IMR-90 (cell line): ENCODE measurements around the gene PFKL. TPM values are rescaled to one million over a fixed set of nuclear protein-coding genes. Genes with fewer than 3 reads are reported as not detected.

ENCODE experiments used
- ATAC-seq: fragments of 200-7000 bp; cut with Tn5 transposase; 2 replicates; pipeline ENCODE4 v1.9.1; 2020; ENCODE audit warnings: low read depth, mild to moderate bottlenecking, moderate library complexity
- BruUV-seq: library from RNA; stranded (reverse); fragments of 400-500 nt; replicated peaks from 2 replicates; lab custom pipeline; 2021; lab: Mats Ljungman, UMichigan
- CTCF ChIA-PET: fragments of 300-600 bp; formaldehyde crosslinking; extraction: SDS; loops from one replicate; lab custom pipeline; 2021; ENCODE audit warnings: antibody characterized with exemption; lab: Yijun Ruan, JAX
- POLR2A ChIA-PET: fragments of 300-600 bp; sonication (Branson Sonifier 250); formaldehyde crosslinking; loops from one replicate; lab custom pipeline; 2022; ENCODE audit warnings: antibody characterized with exemption; ENCODE audit not compliant: unreplicated experiment; lab: Charles Lee
- DNase-seq: peaks from one replicate; pipeline ENCODE4 v3.0.0; 2013
- H2AFZ ChIP-seq: replicated peaks from 2 replicates; pipeline ENCODE3; 2013; ENCODE audit warnings: low read length, mild to moderate bottlenecking; ENCODE audit not compliant: poor library complexity
- H2AK5ac ChIP-seq: 2 replicates; pipeline ENCODE4 v1.6.1; 2013; ENCODE audit warnings: low read depth, low read length, inconsistent platforms
- H2AK9ac ChIP-seq: replicated peaks from 2 replicates; pipeline ENCODE3; 2013; ENCODE audit warnings: mild to moderate bottlenecking, low read depth, low read length, moderate library complexity; ENCODE audit not compliant: poor library complexity
- H2BK120ac ChIP-seq: 2 replicates; pipeline ENCODE4 v1.6.1; 2013; ENCODE audit warnings: low read depth, low read length, inconsistent platforms
- H2BK15ac ChIP-seq: 3 replicates; pipeline ENCODE4 v1.6.1; 2013; ENCODE audit warnings: low read depth, low read length, inconsistent platforms
- H2BK20ac ChIP-seq: 2 replicates; pipeline ENCODE4 v1.6.1; 2013; ENCODE audit warnings: low read depth, mild to moderate bottlenecking, inconsistent platforms, low read length, moderate library complexity
- H2BK5ac ChIP-seq: 2 replicates; pipeline ENCODE4 v1.6.1; 2013; ENCODE audit warnings: mild to moderate bottlenecking, low read depth, low read length, inconsistent platforms; ENCODE audit not compliant: poor library complexity, severe bottlenecking
- H3K14ac ChIP-seq: replicated peaks from 2 replicates; pipeline ENCODE4 v1.6.1; 2013; ENCODE audit warnings: low read depth, low read length, inconsistent platforms
- H3K18ac ChIP-seq: 2 replicates; pipeline ENCODE4 v1.6.1; 2013; ENCODE audit warnings: low read depth, low read length, control low read depth
- H3K23ac ChIP-seq: 2 replicates; pipeline ENCODE4 v1.6.1; 2013; ENCODE audit warnings: low read depth, low read length, inconsistent platforms
- H3K27ac ChIP-seq: 2 replicates; pipeline ENCODE4 v1.5.1; 2013; ENCODE audit warnings: mild to moderate bottlenecking, control low read depth, low read length; ENCODE audit not compliant: insufficient read depth
- H3K27me3 ChIP-seq: 2 replicates; pipeline ENCODE4 v1.6.1; 2013; ENCODE audit warnings: low read length; ENCODE audit not compliant: control insufficient read depth, insufficient read depth
- H3K36me3 ChIP-seq: 2 replicates; pipeline ENCODE4 v1.6.1; 2013; ENCODE audit warnings: low read length, mixed read lengths; ENCODE audit not compliant: control insufficient read depth, insufficient read depth
- H3K4ac ChIP-seq: 2 replicates; pipeline ENCODE4 v1.6.1; 2013; ENCODE audit warnings: low read depth, low read length, inconsistent platforms
- H3K4me1 ChIP-seq: 2 replicates; pipeline ENCODE4 v1.6.1; 2013; ENCODE audit warnings: low read length, mixed read lengths; ENCODE audit not compliant: control insufficient read depth, insufficient read depth
- H3K4me2 ChIP-seq: 2 replicates; pipeline ENCODE4 v1.6.1; 2013; ENCODE audit warnings: low read depth, mild to moderate bottlenecking, control low read depth, low read length, moderate library complexity
- H3K4me3 ChIP-seq: 2 replicates; pipeline ENCODE4 v1.5.1; 2013; ENCODE audit warnings: low read depth, mild to moderate bottlenecking, control low read depth, low read length, moderate library complexity; ENCODE audit not compliant: insufficient read depth
- H3K56ac ChIP-seq: 2 replicates; pipeline ENCODE4 v1.6.1; 2013; ENCODE audit warnings: low read length, inconsistent platforms; ENCODE audit not compliant: insufficient read depth; ENCODE audit errors: extremely low read depth
- H3K79me1 ChIP-seq, 2 experiments: 2 replicates each; pipeline ENCODE4 v1.6.1; 2013; ENCODE audit warnings: low read length in 2 of 2, inconsistent platforms in 1 of 2, low read depth in 1 of 2
- H3K9ac ChIP-seq: 2 replicates; pipeline ENCODE4 v1.6.1; 2013; ENCODE audit warnings: low read depth, low read length, control low read depth
- H3K9me1 ChIP-seq: 2 replicates; pipeline ENCODE4 v1.6.1; 2013; ENCODE audit warnings: low read length, inconsistent platforms; ENCODE audit not compliant: insufficient read depth
- H3K9me3 ChIP-seq: 2 replicates; pipeline ENCODE4 v1.6.1; 2013; ENCODE audit warnings: low read length; ENCODE audit not compliant: control insufficient read depth, insufficient read depth
- H4K20me1 ChIP-seq: 2 replicates; pipeline ENCODE4 v1.6.1; 2013; ENCODE audit warnings: low read length, inconsistent platforms; ENCODE audit not compliant: insufficient read depth
- H4K5ac ChIP-seq: 2 replicates; pipeline ENCODE4 v1.6.1; 2013; ENCODE audit warnings: mild to moderate bottlenecking, low read depth, low read length, control low read depth
- H4K8ac ChIP-seq, 2 experiments: 2 replicates each; pipeline ENCODE4 v1.6.1; 2013; ENCODE audit warnings: low read depth in 2 of 2, low read length in 2 of 2, control low read depth in 1 of 2, inconsistent platforms in 1 of 2
- H4K91ac ChIP-seq: 2 replicates; pipeline ENCODE4 v1.6.1; 2013; ENCODE audit warnings: low read depth, low read length, inconsistent platforms; ENCODE audit not compliant: insufficient read depth
- CEBPB ChIP-seq: IDR thresholded peaks from 2 replicates; pipeline ENCODE4 v1.6.1; 2012; ENCODE audit warnings: low read depth, low read length, improper control_type of control experiment
- MAFK ChIP-seq: IDR thresholded peaks from 2 replicates; pipeline ENCODE4 v1.6.1; 2012; ENCODE audit warnings: low read depth, low read length, improper control_type of control experiment
- RFX5 ChIP-seq: IDR thresholded peaks from 2 replicates; pipeline ENCODE4 v1.8.0; 2012; ENCODE audit warnings: low read depth, mild to moderate bottlenecking, low read length, moderate library complexity
- WGBS, 2 experiments: methylation state at CpG; one replicate each; pipeline versions ENCODE4 v1.1.5 to v1.1.7; 2013; ENCODE audit warnings: missing lambda C conversion rate in 2 of 2; ENCODE audit not compliant: insufficient read length in 1 of 2; ENCODE audit errors: extremely low coverage in 2 of 2; 5-methylcytosine and 5-hydroxymethylcytosine counted together
- dilution Hi-C: fragments of 300-500 bp; cut with HindIII; formaldehyde crosslinking; loops from one replicate; pipeline ENCODE4 v1.14.3; 2018; ENCODE audit warnings: low sequenced_read_pairs; ENCODE audit not compliant: unreplicated experiment
- in situ Hi-C: fragments of 300-500 bp; cut with MboI; formaldehyde crosslinking; loops from 3 replicates; pipeline ENCODE4 v1.14.3; 2019; ENCODE audit warnings: low sequenced_read_pairs, inconsistent platforms, mixed read lengths
- intact Hi-C: fragments of 100-400 bp; cut with micrococcal nuclease; formaldehyde crosslinking; loops from 2 replicates; pipeline ENCODE4 v1.10.0; 2022
- polyA plus RNA-seq, 3 experiments: library from polyadenylated mRNA; depleted of rRNA; stranded (reverse); fragments of >200 nt; gene quantifications; 2 replicates each; pipeline ENCODE4 v1.2.3, GENCODE V29; 2012; ENCODE audit warnings: low replicate concordance in 1 of 3
- total RNA-seq: library from RNA; depleted of rRNA; stranded (reverse); fragments of >200 nt; gene quantifications from 2 replicates; pipeline ENCODE4 v1.2.3, GENCODE V29; 2012
- TF ChIP-seq, protein P1 (sequence below): conservative IDR thresholded peaks from 2 replicates; pipeline ENCODE4 v1.5.1; 2012; ENCODE audit warnings: mild to moderate bottlenecking, low read depth, low read length, improper control_type of control experiment

Gene PFKL
- total and polyA plus RNA-seq, 2 of the 4 experiments (the other 2 are of a cell fraction): 103 to 126 TPM

DNA sequence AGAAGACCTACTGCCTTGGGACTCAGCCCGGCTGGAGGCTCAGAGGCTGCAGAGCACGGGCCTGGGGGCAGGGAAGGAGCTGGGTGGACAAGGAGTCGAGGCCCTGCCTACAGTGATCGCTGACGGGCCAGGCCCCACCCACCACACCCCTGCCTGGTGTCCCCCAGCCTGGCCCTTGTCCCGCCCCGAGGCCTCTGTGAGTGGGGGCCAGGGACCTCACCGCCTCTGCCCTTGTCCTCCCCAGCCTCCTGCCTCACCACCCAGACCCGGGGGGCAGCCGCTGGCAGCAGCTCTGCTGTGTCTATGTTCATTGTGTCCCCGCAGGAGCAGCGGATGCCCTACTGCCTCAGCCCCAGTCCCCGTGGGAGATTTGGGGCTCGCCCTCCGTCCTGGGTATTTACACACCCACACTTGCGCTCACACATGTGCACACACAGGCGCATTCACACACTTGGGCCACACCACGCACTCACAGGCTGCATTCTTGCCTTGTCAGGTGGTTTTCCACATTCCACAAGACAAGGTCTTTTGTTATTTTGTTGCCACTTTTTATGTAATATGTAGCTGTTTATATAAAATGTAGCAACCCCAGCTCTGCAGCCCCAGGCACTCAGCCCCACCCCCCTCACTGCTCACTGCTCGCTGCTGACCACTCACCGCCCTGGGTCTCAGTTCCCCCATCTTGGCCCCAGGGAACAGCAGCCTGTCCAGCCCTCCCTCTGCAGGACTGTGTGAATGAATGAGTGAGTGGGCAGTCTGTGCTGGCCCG lies 7.3 kb downstream of the PFKL start:
- H2BK120ac ChIP-seq: no peak overlapping the region
- H2AK9ac ChIP-seq: peak overlapping the region; percentile 70
- peaks cover 11% of the 10 kb centered on the region for H3K4me1 ChIP-seq
- H2BK20ac ChIP-seq: no peak overlapping the region
- H3K9me1 ChIP-seq: no peaks in the 10 kb centered on the region
- no peak overlapping the region for H2BK15ac ChIP-seq
- H3K27ac ChIP-seq: no peak overlapping the region
- peaks cover 61% of the 10 kb centered on the region for H4K20me1 ChIP-seq
- H2AFZ ChIP-seq: no peak overlapping the region
- dilution Hi-C loops (no loop called here), intact Hi-C loops (no loop called here), in situ Hi-C loops (no loop called here)
- H4K5ac ChIP-seq: no peak overlapping the region
- no peak overlapping the region for H2AK5ac ChIP-seq
- H2BK5ac ChIP-seq: no peak overlapping the region
- no peak for TF ChIP-seq MAFK
- no peak for TF ChIP-seq RFX5
- TF ChIP-seq CEBPB: no peak
- TF ChIP-seq, protein P1, sequence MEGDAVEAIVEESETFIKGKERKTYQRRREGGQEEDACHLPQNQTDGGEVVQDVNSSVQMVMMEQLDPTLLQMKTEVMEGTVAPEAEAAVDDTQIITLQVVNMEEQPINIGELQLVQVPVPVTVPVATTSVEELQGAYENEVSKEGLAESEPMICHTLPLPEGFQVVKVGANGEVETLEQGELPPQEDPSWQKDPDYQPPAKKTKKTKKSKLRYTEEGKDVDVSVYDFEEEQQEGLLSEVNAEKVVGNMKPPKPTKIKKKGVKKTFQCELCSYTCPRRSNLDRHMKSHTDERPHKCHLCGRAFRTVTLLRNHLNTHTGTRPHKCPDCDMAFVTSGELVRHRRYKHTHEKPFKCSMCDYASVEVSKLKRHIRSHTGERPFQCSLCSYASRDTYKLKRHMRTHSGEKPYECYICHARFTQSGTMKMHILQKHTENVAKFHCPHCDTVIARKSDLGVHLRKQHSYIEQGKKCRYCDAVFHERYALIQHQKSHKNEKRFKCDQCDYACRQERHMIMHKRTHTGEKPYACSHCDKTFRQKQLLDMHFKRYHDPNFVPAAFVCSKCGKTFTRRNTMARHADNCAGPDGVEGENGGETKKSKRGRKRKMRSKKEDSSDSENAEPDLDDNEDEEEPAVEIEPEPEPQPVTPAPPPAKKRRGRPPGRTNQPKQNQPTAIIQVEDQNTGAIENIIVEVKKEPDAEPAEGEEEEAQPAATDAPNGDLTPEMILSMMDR: no peak
- H3K56ac ChIP-seq: no peak overlapping the region
- ATAC-seq (peak; percentile 18; the same call in 1 of the 2 replicates), DNase-seq (peak; percentile 18)
- no peak overlapping the region for H4K91ac ChIP-seq
- 90% methylated on average over 10 of the region's 21 CpGs; no CpG with 5 or more reads in 1 of the 2 experiments for WGBS, 2 experiments
- no peak overlapping the region for H3K4me2 ChIP-seq
- no TSS peak for BruUV-seq
- no peaks in the 10 kb centered on the region for H3K27me3 ChIP-seq
- no peak overlapping the region for H3K14ac ChIP-seq
- no peak overlapping the region for H3K4ac ChIP-seq
- no peak overlapping the region for H3K18ac ChIP-seq
- H3K4me3 ChIP-seq: no peak overlapping the region
- peaks cover 40% of the 10 kb centered on the region for H3K36me3 ChIP-seq
- no peak overlapping the region for H3K9ac ChIP-seq
- no peak overlapping the region for H3K23ac ChIP-seq
- H3K79me1 ChIP-seq: peaks cover 15 to 54% of the 10 kb centered on the region in 2 experiments
- POLR2A ChIA-PET: no interaction called here
- H3K9me3 ChIP-seq: no peaks in the 10 kb centered on the region
- no peak overlapping the region for H4K8ac ChIP-seq
- CTCF ChIA-PET: no interaction called here
